Kidney epithelial cell (primary cell): ENCODE data around the gene THBS4. TPM values are rescaled to one million over a fixed set of nuclear protein-coding genes. Genes with fewer than 3 reads are reported as not detected.
A peak's percentile ranks its signal among the peaks of the same experiment; 100 is the strongest.

Experiments
- DNase-seq: peaks from one replicate; pipeline ENCODE4 v3.0.0-alpha.2; 2010; ENCODE audit warnings: low read depth
- H3K27me3 ChIP-seq: 2 replicates; pipeline ENCODE4 v1.6.0; 2011; ENCODE audit warnings: low read length; ENCODE audit not compliant: control insufficient read depth, insufficient read depth
- H3K36me3 ChIP-seq: 2 replicates; pipeline ENCODE4 v1.5.1; 2011; ENCODE audit warnings: low read length; ENCODE audit not compliant: control insufficient read depth, insufficient read depth
- H3K4me3 ChIP-seq: 2 replicates; pipeline ENCODE4 v1.5.1; 2011; ENCODE audit warnings: low read depth, mild to moderate bottlenecking, control low read depth, low read length
- total RNA-seq: library from RNA; depleted of rRNA; stranded (reverse); fragments of >200 nt; gene quantifications from 2 replicates; pipeline ENCODE4 v1.2.3, GENCODE V29; 2015
- TF ChIP-seq, protein P1 (sequence below): IDR thresholded peaks from 2 replicates; pipeline ENCODE4 v1.5.1; 2011; ENCODE audit warnings: mild to moderate bottlenecking, moderate library complexity, low read length, control low read depth, inconsistent platforms; ENCODE audit not compliant: insufficient read depth, poor library complexity, severe bottlenecking

Gene THBS4
- total RNA-seq, 1 donor from 2014 or later: 2.6 TPM

DNA sequence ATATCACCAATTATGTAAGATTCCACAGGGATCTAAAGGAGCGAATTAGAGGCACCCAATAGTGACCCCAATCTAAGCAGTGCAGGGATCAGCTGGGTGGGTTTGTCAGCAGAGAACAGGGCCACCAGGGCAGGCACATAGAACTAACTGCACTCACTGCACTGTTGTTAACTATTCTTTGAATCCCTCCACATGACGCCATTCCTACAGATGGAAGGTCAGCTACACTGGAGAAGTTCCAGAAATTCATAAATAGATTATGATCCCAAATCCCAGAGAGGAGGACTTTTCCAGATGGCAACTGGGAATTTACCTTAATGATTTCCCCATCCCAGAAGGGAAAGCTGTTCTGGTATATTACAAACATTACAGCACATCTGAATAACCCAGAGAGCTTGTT is 84.2 kb downstream of the THBS4 start:
- Histone ChIP-seq H3K27me3 (no peaks in the 10 kb centered on the region), H3K4me3 (no peak overlapping the region), H3K36me3 (no peaks in the 10 kb centered on the region)
- no peak for DNase-seq
- TF ChIP-seq, protein P1, sequence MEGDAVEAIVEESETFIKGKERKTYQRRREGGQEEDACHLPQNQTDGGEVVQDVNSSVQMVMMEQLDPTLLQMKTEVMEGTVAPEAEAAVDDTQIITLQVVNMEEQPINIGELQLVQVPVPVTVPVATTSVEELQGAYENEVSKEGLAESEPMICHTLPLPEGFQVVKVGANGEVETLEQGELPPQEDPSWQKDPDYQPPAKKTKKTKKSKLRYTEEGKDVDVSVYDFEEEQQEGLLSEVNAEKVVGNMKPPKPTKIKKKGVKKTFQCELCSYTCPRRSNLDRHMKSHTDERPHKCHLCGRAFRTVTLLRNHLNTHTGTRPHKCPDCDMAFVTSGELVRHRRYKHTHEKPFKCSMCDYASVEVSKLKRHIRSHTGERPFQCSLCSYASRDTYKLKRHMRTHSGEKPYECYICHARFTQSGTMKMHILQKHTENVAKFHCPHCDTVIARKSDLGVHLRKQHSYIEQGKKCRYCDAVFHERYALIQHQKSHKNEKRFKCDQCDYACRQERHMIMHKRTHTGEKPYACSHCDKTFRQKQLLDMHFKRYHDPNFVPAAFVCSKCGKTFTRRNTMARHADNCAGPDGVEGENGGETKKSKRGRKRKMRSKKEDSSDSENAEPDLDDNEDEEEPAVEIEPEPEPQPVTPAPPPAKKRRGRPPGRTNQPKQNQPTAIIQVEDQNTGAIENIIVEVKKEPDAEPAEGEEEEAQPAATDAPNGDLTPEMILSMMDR: no peak

DNA sequence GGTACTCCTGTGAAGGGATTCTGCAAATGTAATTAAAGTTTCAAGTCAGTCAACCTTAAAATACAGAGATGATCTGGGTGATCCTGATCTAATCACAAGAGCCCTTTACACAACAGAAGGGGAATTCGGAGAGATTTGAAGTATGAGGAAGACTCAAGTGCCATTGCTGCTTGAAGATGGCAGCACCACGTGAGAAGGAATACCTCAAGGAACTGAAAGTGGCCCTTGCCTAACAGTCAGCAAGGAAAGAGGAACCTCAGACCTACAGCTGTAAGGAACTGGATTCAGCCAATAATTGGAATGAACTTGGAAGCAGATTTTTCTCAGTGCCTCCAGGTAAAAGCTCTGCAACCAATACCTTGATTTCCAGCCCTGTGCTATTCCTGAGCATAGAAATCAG is 87.4 kb downstream of the THBS4 start:
- no peak overlapping the region for H3K4me3 ChIP-seq
- no peaks in the 10 kb centered on the region for H3K36me3 ChIP-seq
- TF ChIP-seq, protein P1: no peak
- no peak for DNase-seq
- no peaks in the 10 kb centered on the region for H3K27me3 ChIP-seq

DNA sequence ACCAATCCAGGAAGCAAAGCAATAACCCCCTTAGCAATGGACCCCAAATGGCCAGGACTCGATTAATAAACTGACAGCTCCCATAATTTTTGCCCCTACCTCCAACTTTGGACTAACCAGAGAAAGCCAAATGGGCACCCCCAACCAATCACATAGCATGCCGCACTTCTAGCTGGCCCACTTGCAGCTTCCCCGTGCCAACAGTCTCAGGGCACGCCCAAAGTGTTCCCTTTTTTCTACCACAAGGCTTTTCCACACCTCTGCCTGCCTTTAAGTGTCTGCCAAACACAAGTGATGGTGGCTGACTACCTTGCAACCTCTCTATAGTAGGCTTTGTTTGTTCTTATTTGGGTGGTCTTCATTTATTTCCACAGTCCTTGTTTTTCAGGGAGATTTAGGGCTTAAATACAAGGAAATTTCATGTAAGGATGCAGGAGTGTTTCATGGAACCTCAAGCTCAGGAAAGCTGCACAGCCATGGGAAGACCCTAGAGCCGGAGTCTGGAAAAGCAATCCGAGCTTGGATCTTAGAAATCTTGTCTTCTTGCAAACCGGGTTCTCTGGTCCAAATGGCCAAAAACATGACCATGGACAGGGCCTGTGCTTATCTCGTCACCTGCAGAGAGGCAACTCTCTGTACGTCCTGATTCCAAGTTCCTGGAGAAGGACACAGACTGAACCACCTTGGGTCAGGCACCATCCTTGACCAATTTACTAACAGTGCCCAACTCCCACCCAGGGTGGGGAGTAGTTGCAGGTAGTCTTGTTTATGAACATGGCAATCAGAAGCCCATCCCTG is 89.2 kb downstream of the THBS4 start:
- Histone ChIP-seq H3K27me3 (no peaks in the 10 kb centered on the region), H3K36me3 (no peaks in the 10 kb centered on the region), H3K4me3 (no peak overlapping the region)
- no peak for DNase-seq
- TF ChIP-seq, protein P1: no peak

DNA sequence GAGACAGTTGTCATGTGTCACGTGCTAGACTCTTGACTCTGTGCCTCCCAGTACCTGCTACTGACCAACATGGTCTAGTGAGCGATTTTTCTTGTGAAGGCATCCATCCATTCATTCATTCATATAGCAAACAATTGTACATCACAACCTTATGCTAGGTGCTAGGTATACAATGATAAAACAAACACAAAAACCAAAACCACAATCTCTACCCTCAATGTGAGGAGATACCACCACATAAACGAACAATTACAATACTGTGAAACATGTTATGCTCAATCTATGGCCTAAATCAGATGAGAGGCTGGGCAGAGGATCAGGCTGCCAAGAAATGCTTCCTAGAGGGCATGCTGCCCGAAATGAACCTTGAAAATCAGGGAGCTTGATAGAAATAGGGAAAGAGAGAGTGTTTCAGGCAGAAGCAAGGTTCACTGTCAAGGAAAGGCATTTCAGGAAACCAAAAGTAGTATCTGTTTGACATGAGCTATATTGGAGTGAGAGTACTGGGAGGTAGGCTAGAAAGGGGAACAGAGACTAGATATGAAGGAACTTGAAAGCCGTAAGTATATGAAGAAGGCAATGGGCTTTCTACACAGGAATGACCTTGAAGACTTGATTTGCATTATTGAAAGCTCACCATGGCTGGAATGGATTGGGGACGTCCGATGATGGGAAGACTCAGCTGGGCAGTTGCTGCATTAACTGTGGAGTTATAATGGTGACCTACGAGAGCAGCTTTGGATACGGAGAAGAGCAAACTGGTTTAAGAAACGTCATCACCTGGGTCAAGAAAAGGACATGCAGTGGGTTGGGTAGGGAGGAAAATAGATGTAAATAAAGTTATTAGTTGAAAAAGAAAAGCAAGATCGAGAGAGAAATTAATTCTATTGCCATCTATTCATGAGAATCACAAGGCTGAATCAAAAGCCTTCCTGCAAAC is 90.1 kb downstream of the THBS4 start:
- TF ChIP-seq, protein P1: no peak

DNA sequence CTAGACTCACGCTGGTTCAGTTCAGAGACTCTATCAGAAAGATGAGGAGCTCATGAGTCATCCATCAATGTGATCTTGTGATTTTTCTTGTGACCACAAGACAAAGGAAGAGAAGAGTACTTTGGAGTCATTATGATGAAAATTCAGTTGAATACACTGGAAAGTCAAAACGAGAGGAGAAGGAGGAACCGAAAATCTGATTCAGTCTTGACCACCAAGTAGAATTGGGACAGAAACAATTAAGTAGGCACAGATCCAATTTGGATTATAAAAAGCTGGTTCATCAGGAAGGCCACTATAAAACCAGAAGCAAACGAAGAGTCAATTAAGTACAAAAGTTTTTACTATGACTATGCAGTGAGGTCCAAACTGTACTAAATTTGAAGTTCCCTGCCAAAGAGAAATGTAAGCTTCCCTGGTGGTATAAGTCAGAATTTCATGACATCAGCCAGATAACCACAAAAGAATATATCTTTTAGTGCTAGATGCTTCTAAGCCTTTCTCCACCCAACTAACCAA is 90.9 kb downstream of the THBS4 start:
- no peaks in the 10 kb centered on the region for H3K27me3 ChIP-seq
- TF ChIP-seq, protein P1: no peak
- H3K4me3 ChIP-seq: no peak overlapping the region
- H3K36me3 ChIP-seq: no peaks in the 10 kb centered on the region
- peak; percentile 55 for DNase-seq

More for the DNA sequence above, 90.1 kb downstream of the THBS4 start:
- no peak for DNase-seq
- Histone ChIP-seq H3K4me3 (no peak overlapping the region), H3K36me3 (no peaks in the 10 kb centered on the region), H3K27me3 (no peaks in the 10 kb centered on the region)
